ENCODE measurements around the gene ESPN.

- no peak for TF ChIP-seq CTCF (IDR thresholded peaks at IDR 0.05)
- no peak for TF ChIP-seq POLR2A (IDR thresholded peaks at IDR 0.05)
Observed at GRCh38 chr1:6509220-6509918, 84.8 kb downstream of the ESPN start.

Measured in gastroesophageal sphincter (tissue), 3 donors.